B cell (primary cell): Measurements from ENCODE around the gene RAI1.

Experiments
- CTCF ChIP-seq: fragments of 200-600 bp; IDR thresholded peaks from one replicate; pipeline ENCODE4 v1.8.0; 2022; ENCODE audit warnings: antibody characterized with exemption, mild to moderate bottlenecking
- EZH2 ChIP-seq: IDR thresholded peaks from 2 replicates; pipeline ENCODE4 v1.6.1; 2012; ENCODE audit warnings: borderline replicate concordance, low read depth, mild to moderate bottlenecking, moderate library complexity, low read length; ENCODE audit not compliant: insufficient read depth, poor library complexity, severe bottlenecking

- TF ChIP-seq EZH2, result no peak
- no peak for TF ChIP-seq CTCF
Measured at GRCh38 chr17:17669580-17670235, 11.6 kb upstream of the RAI1 start.
